OCI-LY1 (cell line): Measurements from ENCODE around the gene SUMO4.

Experiments used
- H2AFZ ChIP-seq: fragments of 200-600 bp; sonication (generic), shearing (Covaris generic); 2 replicates; pipeline ENCODE4 v1.6.0; 2014; ENCODE audit warnings: antibody characterized with exemption, mild to moderate bottlenecking, low read length
- H3F3A ChIP-seq: fragments of 200-600 bp; sonication (generic), shearing (Covaris generic); 2 replicates; pipeline ENCODE4 v1.6.0; 2014; ENCODE audit warnings: mild to moderate bottlenecking, antibody characterized with exemption, low read length, moderate library complexity; ENCODE audit not compliant: insufficient read depth
- H3K27ac ChIP-seq: fragments of 200-600 bp; sonication (generic); 2 replicates; pipeline ENCODE4 v1.5.1; 2014; ENCODE audit warnings: low read length, mixed run types, mild to moderate bottlenecking, low read depth; ENCODE audit not compliant: poor library complexity, severe bottlenecking
- H3K27me3 ChIP-seq: fragments of 200-600 bp; sonication (generic); 2 replicates; pipeline ENCODE4 v1.6.0; 2014; ENCODE audit warnings: antibody characterized with exemption, mild to moderate bottlenecking, low read length, moderate library complexity; ENCODE audit not compliant: insufficient read depth
- H3K36me3 ChIP-seq: fragments of 200-600 bp; sonication (generic); 2 replicates; pipeline ENCODE4 v1.6.1; 2014; ENCODE audit warnings: mild to moderate bottlenecking, antibody characterized with exemption, low read length, moderate library complexity, mixed read lengths; ENCODE audit not compliant: insufficient read depth
- H3K4me1 ChIP-seq: fragments of 200-600 bp; sonication (generic); 2 replicates; pipeline ENCODE4 v1.5.1; 2014; ENCODE audit warnings: mild to moderate bottlenecking, low read length, moderate library complexity; ENCODE audit not compliant: insufficient read depth, severe bottlenecking
- H3K4me2 ChIP-seq: fragments of 200-600 bp; sonication (generic), shearing (Covaris generic); 2 replicates; pipeline ENCODE4 v1.6.1; 2014; ENCODE audit warnings: low read length
- H3K4me3 ChIP-seq: fragments of 200-600 bp; sonication (generic); 2 replicates; pipeline ENCODE4 v1.5.1; 2014; ENCODE audit warnings: low read length, low read depth, mild to moderate bottlenecking, mixed read lengths; ENCODE audit not compliant: poor library complexity, severe bottlenecking
- H3K79me2 ChIP-seq: fragments of 200-600 bp; shearing (Covaris generic); 2 replicates; pipeline ENCODE4 v1.6.1; 2016; ENCODE audit warnings: mixed run types, low read length, mixed read lengths; ENCODE audit not compliant: insufficient read depth
- H3K9ac ChIP-seq: fragments of 200-600 bp; sonication (generic), shearing (Covaris generic); 2 replicates; pipeline ENCODE4 v1.6.1; 2014; ENCODE audit warnings: mild to moderate bottlenecking, low read length, mixed read lengths
- H3K9me2 ChIP-seq: fragments of 200-600 bp; sonication (generic), shearing (Covaris generic); 2 replicates; pipeline ENCODE4 v1.6.1; 2014; ENCODE audit warnings: low read depth, mild to moderate bottlenecking, low read length, mixed read lengths
- H3K9me3 ChIP-seq: fragments of 200-600 bp; shearing (Covaris generic); 2 replicates; pipeline ENCODE4 v1.6.1; 2014; ENCODE audit warnings: low read length, mixed read lengths
- H4K20me1 ChIP-seq: fragments of 200-600 bp; sonication (generic), shearing (Covaris generic); 2 replicates; pipeline ENCODE4 v1.6.0; 2016; ENCODE audit warnings: mild to moderate bottlenecking, low read length; ENCODE audit not compliant: insufficient read depth
- EZH2 ChIP-seq: fragments of 200-600 bp; sonication (generic), shearing (Covaris generic); IDR thresholded peaks from 2 replicates; pipeline ENCODE4 v1.8.0; 2017; ENCODE audit warnings: borderline replicate concordance, mixed run types, mild to moderate bottlenecking, antibody characterized with exemption, low read length, moderate library complexity, mixed read lengths
- TF ChIP-seq, protein P1 (sequence below): fragments of 200-600 bp; sonication (generic), shearing (Covaris generic); IDR thresholded peaks from 2 replicates; pipeline ENCODE4 v1.5.1; 2017; ENCODE audit warnings: mild to moderate bottlenecking, antibody characterized with exemption, low read length, moderate library complexity, mixed read lengths

SUMO4 gene

DNA sequence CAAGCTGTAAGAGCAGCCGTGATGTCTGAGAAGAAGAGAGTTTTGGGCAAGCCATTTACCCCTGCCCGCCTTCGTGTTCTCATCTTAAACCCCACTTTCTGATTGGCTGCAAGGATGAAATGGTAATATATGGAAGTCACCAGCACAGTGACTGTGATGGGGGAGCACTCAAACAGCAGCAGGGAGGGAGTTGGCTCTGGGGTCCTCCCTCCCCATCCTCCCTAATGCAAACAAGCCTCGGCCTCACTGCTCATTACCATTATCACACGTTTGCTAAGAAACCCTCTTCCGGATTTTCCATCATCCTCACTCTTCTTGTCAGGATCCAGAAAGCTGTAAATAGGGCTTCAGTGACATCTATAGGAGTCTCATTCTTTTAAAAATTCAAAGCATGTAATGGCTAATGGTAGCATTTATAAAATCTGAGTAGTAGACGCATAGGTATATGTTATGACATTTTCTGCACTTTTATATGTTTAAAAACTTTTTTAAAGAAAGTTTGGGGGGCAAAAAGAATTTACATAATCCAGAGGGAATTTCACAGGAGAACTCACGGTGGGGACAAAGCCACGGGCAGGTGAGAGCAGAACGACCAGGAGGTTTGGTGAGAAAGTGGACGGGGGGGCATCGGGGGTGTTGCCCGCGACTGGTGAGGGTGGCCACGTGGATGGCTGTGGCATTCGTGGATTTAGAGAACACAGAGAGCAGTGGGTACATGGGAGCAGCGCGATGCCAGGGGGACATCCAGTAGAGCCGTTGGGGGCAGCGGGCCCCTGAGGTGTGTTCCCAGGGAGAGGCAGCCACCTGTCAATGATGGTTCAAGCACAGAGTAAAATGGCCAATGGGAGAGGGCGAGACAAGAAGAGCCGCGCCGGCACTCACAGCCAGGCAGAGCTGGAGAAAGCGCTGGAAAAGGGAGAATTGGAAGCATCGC lies 29.6 kb downstream of the SUMO4 start:
- Histone ChIP-seq H2AFZ (no peak overlapping the region), H3K4me1 (no peaks in the 10 kb centered on the region), H3K9ac (no peak overlapping the region), H3K9me3 (no peaks in the 10 kb centered on the region), H3F3A (no peaks in the 10 kb centered on the region), H3K27ac (no peak overlapping the region), H3K27me3 (no peaks in the 10 kb centered on the region), H3K36me3 (no peaks in the 10 kb centered on the region), H3K4me3 (no peak overlapping the region), H3K79me2 (no peaks in the 10 kb centered on the region), H4K20me1 (no peaks in the 10 kb centered on the region), H3K4me2 (no peak overlapping the region), H3K9me2 (no peaks in the 10 kb centered on the region)
- TF ChIP-seq, protein P1, sequence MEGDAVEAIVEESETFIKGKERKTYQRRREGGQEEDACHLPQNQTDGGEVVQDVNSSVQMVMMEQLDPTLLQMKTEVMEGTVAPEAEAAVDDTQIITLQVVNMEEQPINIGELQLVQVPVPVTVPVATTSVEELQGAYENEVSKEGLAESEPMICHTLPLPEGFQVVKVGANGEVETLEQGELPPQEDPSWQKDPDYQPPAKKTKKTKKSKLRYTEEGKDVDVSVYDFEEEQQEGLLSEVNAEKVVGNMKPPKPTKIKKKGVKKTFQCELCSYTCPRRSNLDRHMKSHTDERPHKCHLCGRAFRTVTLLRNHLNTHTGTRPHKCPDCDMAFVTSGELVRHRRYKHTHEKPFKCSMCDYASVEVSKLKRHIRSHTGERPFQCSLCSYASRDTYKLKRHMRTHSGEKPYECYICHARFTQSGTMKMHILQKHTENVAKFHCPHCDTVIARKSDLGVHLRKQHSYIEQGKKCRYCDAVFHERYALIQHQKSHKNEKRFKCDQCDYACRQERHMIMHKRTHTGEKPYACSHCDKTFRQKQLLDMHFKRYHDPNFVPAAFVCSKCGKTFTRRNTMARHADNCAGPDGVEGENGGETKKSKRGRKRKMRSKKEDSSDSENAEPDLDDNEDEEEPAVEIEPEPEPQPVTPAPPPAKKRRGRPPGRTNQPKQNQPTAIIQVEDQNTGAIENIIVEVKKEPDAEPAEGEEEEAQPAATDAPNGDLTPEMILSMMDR, result no peak
- no peak for TF ChIP-seq EZH2

DNA sequence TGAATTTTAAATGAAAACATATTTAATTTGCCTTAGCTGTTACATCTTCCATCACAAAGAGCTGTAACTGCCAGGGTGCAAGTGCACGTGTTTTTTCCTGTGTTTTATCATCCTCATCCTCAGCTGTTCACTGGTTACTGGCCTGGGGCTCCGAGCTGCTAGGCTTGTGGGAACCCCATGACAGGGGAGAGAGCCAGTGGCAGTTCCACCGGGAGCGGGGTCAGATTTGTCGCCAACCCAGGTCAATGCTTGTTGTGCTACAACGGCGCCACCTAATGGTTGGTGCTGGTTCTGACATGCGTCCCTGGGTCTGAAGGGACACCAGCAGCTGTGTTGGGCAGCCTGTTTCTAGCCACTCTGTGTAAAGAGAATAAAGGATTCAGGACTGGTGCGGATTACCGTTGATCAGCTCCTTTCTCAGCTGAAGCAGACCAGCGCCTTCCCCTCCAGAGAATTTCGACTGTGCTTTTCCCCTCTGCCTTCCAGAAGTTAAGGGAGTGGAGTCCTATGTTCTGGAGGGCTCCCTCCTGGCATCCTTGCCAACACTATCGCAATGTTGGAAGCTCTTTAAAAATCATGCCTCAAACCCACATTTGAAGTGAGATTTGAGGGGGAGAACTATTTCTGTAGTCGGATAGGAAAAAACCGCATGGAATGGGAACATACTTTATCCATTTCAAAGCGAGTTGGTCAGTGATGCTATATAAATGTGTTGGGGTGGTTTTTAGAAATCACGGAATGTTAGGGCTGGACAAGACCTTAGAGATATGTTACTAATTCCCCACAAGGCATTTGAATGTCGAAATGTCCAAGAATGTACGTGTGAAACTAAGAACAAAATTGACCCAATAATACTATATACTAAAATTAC lies 32.1 kb downstream of the SUMO4 start:
- H4K20me1 ChIP-seq, result no peaks in the 10 kb centered on the region
- TF ChIP-seq, protein P1, result peak; percentile 97
- TF ChIP-seq EZH2, result no peak
- H2AFZ ChIP-seq, result no peak overlapping the region

DNA sequence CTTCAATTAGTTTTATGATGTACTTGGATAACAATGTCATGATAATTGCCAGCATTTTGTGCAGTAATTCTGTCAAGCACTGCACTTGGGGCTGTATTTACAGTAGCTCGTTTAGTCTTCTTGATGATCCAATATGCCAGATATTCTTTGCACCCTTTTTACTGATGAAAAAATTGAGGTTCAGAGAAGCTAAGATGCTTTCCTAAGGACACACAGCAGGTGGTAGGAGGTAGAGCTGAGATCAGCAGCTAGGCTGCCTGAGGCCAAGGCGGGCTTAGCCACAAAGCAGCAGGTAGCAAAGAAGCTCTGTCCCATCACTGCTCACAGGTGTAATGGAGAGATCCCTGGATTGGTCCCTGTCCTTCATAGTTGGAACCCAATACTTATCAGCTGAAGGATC lies 33.3 kb downstream of the SUMO4 start:
- Histone ChIP-seq H3K9ac (no peak overlapping the region), H4K20me1 (no peaks in the 10 kb centered on the region), H3K36me3 (no peaks in the 10 kb centered on the region), H3K27me3 (no peaks in the 10 kb centered on the region), H3F3A (no peaks in the 10 kb centered on the region), H3K27ac (no peak overlapping the region), H3K4me2 (no peak overlapping the region), H3K79me2 (no peaks in the 10 kb centered on the region), H2AFZ (no peak overlapping the region), H3K4me3 (no peak overlapping the region), H3K9me2 (no peaks in the 10 kb centered on the region), H3K4me1 (no peaks in the 10 kb centered on the region), H3K9me3 (no peaks in the 10 kb centered on the region)
- no peak for TF ChIP-seq EZH2
- TF ChIP-seq, protein P1, result no peak

More for the DNA sequence above, 32.1 kb downstream of the SUMO4 start:
- no peak overlapping the region for H3K9ac ChIP-seq
- H3F3A ChIP-seq, result no peaks in the 10 kb centered on the region
- H3K79me2 ChIP-seq, result no peaks in the 10 kb centered on the region
- no peak overlapping the region for H3K4me3 ChIP-seq
- no peaks in the 10 kb centered on the region for H3K9me2 ChIP-seq
- H3K27ac ChIP-seq, result no peak overlapping the region
- no peaks in the 10 kb centered on the region for H3K9me3 ChIP-seq
- no peaks in the 10 kb centered on the region for H3K27me3 ChIP-seq
- H3K4me1 ChIP-seq, result no peaks in the 10 kb centered on the region
- H3K4me2 ChIP-seq, result 0 out of 2 replicates have a peak overlapping the region, but pooled peaks have one; percentile 29
- no peaks in the 10 kb centered on the region for H3K36me3 ChIP-seq
